Stimulated activated CD4-positive, alpha-beta T cell treated with anti-CD3 and anti-CD28 coated beads, Interleukin-4, amount 100 ng/mL, for 24 hours (primary cell): ENCODE measurements around the gene CADPS2.
"Not testable (repeated sequence)": the region's sequence is repeated elsewhere in the genome, so short reads cannot be mapped to it uniquely, and the experiment has no call there.

Experiments
- DNase-seq: peaks from one replicate; pipeline ENCODE4 v3.0.0-alpha.2; 2020

The CADPS2 gene

DNA sequence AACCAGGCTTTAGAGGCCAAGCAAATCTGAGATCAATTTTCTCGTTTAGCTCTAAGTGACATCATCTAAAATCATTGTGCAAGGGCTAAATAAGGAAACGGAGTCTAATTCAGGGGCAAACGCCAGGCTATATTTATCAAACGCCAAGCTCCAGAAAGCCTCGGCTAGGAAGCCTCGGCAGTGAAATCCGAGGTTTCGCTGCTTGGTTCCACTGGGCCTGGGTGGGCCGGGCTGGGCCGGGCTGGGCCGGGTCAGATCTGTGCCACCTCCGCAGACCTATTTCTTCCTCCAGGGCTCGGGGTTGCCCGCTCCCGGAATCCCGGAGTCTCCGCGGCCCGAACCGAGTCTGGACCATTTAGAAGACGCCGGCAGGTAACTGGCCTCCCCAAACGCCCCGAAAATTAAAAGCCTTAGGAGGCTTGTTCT lies 581.3 kb downstream of the CADPS2 start:
- no peak for DNase-seq

DNA sequence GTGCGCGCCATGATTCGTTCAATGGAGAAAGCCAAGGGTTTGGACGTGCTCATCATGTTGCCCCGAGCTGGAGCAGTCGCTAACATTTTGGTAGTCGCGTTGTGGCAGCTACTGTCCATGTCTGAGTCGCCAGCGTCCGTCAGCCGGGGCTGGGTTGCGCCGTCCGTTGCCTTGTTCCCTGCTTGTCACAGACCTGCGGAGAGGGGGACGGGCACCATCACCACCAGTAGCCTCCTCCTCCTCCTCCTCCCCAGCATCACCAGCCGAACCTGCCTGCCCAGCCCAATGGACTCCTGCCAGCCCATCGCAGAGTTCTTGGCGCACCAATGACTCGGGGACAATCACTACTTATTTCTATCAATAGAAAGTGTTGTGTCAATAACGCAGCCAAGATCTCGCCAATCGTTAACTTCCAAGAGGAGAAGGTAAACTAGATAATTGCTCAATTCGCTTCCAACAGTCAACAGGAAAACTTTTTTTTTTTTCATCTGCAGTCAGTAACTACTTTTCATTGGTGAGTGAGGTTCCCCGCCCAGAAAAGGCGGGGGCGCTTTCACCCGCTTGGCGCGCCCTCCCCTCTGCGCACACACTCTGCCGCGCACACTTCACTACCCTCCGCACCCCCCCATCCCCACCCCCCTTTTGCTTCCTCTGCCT lies 581.8 kb downstream of the CADPS2 start, which contains the start of gene FEZF1:
Gene FEZF1, minus strand, starts transcription at position 432 of the 657 bp plus-strand sequence. Its CDS starts 313 bp downstream, at position 119.
- no peak for DNase-seq

DNA sequence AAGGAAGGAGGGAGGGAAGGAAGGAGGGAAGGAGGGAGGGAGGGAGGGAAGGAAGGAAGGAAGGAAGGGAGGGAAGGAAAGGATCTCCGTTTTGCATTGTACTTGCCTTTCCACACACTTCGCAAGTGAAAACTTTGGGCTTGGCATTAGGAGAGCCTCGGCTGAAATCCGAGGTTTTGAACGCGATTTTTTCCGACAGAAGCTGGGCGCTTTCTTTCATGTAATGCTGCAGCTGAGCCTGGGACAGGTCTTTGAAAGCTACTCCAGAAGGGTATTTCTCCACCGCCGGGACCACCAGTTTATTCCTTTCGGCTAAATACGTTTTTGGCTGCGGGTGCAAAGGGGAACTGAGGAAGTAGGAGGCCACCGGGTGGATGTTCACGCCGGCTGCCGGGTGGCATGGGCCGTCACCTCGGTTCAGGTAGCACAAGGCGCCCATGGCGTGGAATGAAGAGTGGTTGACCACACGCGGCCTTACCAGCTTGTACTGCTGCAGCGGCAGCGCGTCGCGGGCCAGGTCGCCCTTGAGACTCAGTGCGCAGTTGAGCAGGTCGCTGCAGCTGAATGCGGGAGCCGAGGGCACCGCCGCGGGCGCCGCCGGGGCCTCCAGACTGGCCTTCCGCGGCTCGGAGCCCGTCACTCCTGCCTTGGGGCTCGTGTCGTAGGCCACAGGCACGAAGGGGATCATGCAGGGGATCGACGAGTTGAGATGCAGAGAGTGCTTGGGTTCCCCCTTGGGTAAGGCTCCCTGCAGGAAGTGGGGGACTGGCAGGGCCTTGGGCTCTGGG lies 582.5 kb downstream of the CADPS2 start:
- no peak for DNase-seq

DNA sequence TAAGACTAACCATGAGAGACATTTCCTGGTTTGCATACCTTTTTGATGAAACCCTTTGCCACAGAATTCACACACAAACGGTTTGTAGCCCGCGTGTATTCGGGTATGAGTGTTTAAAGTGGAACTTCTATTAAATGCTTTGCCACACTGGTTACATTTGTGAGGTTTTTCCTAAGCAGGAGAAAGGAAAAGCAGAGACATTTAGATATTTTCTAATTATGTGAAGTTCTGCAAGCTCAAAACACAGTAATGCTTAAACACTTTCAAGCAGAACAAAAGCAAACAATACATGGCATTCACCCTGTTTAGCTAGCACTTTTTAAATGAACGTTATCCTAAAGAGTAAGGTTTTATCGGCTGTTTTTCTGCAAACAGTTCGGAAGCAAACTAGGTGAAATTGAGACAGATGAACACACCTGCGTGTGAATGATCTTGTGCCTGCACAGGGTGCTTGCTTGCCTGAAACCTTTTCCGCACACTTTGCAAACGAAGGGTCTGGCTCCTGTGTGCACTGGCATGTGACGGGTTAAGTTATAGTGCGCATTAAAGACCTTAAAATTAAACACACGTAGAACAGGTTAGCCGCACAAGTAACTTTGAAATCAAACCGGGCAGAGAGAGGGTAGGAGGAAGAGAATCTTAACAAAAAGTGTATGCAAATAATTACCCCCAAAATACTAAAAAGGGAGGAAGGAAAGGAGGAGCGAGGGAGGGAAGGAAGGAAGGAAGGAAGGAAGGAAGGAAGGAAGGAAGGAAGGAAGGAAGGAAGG lies 583.3 kb downstream of the CADPS2 start:
- DNase-seq: no peak

DNA sequence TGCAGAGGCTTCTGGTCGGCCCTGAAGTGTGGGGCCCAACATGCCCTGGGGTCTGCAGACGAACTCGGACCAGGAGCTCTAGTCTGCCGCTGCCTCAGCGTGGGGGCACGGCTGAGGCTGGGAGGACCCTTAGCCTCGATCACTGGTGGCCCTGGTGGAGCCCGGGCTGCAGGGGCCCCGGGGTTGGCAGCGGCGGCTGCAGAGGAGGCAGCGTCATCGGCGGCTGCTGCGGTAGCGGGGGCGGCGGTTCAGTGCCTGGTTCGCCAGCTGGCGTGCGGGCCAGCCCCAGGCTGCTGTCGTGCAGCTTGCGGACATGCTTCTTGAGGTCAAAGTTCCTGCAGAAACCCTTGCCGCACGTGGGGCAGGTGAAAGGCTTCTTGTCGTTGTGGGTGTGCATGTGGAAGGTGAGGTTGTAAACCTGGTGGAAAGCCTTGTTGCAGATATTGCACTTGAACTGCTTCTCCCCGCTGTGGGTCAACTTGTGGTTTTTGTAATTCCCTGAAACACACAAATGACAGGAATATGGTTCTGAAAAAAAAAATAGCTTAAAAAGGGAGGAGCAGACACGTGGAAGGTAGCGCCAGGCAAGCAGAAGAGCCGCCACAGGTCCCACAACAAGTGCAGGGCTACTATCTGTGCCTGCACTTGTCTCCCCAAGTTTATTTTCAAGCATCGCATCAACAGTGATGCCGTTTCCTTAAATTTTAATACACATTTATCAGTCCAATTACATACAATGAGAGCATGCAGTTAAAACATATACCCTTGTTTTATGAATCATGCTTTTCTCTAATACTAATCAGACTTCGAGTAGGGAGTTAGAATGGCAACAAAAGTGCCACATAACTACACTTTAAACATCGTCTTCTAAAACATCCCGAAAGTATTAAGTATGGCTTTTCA lies 584.2 kb downstream of the CADPS2 start:
- DNase-seq: no peak

DNA sequence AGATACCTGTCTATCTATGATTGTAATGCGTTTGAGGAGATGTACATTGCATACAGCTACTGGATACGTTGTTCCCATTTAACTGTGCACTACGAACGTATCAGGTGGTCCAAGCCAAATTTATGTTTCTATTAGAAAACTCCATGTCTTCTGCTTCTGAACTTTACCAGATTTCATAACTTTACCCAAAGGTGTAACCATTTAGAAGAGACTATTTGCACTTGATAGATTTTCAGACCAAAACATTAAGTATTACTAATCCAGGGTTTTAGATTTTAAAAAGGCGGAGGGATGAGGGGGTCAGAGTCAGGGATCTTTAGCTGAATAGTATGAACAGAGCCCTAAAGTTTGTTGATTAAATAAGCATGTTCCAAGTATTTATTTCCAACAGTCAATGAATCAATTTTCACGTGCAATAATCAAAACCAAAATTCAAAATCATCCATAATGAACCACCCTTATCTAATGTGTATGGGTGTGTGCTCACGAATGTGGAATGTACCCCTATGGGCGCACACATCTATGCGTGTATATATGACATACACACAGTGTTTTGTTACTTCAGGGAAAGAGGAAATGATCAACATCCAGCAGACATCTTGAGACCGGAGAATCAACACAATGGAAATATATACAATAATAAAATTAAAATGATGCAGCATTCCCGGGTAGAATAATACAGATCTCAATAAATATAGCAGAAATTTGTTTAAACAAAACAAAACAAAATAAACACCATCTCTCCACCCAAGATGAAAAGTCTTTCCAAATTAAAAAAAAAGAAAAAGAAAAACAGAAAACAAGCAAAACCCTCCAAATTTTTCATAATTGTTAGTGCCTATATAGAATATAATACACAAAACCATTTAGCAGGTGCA lies 585.1 kb downstream of the CADPS2 start:
- no peak for DNase-seq

DNA sequence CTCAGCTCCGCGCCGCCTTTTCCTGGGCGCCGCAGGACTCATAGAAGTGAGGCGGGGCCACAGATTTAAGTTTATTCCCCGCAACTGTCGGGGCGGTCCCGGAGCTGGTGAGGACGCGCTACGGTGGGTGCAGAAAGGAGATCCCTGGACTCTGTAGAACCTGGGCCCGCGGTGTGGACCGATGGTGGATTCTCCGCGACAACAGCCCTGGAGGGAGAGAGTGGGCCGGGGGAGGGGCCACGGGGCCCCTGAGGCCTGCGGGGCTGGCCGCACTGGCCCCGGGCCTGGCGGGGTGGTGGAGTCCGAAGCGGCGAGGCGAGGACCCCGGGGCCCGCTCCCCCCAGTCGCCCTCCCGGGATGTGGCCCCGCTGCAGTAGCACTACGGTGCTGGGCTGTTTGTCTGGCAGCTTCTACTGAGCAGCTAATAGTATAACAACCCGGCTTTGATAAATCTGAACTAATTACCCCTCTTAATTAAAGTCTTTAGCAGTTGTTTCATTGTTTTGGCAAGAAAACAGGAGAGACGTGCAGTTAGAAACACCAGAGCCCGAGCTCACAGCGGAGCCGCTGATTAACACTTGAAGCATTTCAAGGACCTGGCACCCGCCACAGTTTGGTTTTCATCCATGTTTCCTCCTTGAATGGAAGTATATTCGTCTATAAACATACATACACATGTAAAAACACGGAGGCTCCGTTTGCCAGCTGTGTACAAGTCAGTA lies 585.9 kb downstream of the CADPS2 start:
- no peak for DNase-seq

DNA sequence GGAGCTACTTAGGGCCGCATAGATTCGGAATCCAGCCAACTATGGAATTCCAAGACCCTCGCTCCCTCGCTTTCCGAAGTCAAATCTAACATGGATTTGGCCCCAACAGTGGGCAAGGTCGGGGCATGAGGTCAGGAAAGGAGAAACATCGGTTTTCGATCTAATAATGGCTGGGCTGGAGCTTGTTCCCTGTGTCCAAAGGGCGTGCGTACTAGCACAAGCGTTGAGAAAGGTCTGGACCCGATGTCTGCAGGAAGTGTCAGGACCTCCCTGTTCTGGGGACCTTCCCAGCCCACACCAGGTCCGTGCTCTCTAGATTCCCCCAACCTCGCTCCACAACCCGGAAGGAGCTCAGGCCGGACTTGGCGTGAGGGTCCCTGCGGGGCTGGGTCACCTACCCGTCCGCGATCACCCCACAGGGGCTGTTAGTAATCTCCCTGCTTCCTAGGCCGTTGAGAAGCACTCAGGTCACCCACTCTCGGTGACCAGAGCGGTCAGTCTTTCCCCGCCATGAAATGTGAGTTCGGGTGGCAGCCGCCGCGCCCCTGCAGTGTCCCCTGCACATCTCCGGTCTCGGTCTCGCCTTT lies 586.5 kb downstream of the CADPS2 start:
- no peak for DNase-seq

DNA sequence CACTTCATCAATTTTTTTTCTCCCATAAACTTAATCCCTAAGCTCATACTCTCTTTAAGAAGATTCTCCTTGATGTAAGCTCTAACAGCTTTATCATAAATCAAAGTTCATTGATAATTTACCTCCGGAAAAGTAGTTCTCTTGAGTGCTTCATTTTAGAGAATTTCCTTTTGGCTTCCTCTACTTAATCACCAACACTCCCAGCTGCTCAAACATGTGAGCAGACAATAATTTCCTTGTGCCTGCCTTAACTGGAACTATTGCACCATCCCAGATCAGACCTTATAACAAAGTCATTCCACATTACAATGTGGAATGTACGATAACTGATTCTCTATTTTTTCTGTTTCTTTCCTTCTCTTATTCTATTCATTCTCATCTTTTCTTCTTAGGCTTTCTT lies 587.6 kb downstream of the CADPS2 start:
- DNase-seq: no peak

DNA sequence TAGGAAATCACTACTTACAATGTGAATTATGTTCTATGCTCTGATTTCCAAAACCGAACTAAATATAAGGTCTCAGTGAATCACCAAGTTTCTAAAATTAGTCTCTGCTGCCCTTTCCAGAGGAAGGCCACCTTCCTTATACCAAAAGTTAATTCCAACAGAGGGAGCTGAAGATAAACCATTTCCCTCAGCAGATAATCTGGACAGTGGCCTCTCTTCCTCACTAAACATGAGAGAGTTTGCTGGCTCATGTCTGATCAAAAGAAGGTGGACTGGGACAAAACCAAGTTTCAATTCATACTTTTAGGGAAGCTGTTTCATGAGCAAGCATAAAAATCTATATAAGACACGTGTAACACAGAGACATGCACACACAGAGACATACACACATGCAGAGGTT lies 588.1 kb downstream of the CADPS2 start:
- no peak for DNase-seq

DNA sequence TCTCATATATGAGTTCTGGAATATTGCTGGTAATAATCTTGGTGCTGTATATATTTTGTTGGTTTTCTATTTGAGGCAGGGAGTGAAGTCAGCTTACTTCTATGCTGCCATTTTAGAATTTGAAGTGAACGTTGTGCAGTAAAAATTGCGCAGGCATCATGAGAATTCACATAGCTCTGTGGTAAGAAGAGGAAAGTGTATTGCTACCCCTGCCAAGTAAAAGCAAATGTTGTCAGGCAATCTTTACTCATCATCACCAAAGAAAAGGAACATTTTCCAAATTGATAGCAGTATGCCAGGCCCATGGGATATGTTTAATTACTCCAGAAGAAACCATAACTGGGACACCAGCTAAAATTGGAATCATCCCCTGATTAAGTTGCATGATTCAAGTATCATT lies 595.1 kb downstream of the CADPS2 start:
- no peak for DNase-seq

DNA sequence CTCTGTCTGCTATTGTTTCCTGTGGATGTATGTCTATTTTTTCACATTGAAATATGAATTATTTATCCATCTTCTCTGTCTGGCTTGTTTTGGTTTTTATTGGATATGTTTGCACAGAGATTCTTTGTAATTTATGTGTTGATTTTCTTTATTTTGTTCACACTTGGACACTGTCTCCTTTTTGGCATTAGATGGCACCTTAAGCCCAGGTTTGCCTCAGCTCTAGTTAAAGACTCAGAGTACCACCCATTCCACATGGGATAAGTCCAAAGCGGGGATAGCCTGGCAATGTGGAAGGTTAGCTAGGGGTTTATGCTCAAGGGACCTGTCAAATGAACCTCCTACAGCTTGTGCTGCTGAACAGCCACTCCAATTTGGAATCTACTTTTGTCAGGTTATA lies 595.8 kb downstream of the CADPS2 start:
- no peak for DNase-seq

DNA sequence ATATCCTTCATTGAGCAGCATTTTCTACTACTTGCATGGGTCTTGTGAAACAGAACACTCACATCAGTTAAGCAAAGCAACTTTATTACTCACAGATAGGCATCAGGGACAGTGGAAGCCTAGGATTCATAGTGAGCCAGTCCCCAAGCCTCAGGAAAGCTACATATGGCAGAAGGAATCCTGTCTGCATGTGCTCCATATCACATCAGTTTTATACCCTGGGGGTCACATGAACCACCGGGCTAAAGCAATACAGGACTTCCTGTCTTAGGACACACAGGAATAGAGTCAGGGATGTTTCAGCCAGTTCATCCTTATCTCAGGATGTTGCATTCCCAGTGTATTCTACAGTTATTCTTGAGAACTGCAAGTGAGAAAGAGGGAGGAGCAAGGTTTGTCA lies 596.8 kb downstream of the CADPS2 start:
- DNase-seq: no peak

DNA sequence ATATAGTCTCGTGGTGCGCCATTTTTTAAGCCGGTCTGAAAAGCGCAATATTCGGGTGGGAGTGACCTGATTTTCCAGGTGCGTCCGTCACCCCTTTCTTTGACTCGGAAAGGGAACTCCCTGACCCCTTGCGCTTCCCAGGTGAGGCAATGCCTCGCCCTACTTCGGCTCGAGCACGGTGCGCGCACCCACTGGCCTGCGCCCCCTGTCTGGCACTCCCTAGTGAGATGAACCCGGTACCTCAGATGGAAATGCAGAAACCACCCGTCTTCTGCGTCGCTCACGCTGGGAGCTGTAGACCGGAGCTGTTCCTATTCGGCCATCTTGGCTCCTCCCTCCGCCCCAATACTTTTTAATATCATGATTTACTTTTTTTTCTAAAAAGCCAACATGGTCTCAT lies 601.7 kb downstream of the CADPS2 start:
- DNase-seq: not testable (repeated sequence)

DNA sequence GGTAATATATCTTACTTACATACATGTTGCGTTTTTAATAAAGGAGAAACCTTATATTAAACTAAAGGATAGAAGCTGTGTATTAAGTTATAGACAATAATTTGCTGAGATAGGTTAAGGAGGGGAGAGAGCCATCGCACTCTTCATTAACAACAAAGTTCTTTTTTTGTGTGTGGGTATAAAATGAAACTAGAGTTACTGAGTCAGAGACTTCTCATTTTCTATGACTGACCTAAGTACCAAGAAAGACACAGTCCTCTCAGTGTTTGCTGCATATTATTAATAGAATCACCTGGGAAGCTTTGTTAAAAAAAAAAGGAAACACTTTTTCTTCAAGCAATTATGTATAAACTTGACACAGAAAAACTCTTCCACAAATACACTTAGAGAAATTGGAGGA lies 613.1 kb downstream of the CADPS2 start:
- DNase-seq: no peak

DNA sequence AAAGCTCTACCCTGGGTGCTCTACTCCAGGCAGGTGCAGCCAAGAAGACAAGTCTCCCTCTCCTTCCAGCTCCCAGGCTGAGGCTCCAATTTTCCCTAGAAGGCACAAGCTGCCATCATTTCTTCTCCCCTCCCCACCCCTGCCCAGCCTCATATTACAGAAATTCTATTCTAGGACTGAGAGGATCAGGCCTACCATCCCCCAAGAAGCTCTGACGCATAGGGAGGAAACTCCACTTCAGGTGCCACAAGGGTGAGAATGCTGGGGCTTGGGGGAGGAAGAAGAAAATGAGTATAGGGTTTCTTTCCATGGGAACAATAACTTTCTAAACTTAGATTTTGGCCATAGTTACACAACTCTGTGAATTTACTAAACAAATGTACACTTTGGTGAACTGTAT lies 617.0 kb downstream of the CADPS2 start:
- no peak for DNase-seq
